Prostate gland (tissue), 2 donors: ENCODE results near the gene PTPRM. TPM values are rescaled to one million over a fixed set of nuclear protein-coding genes. Genes with fewer than 3 reads are reported as not detected.
"Not testable (repeated sequence)": the region's sequence is repeated elsewhere in the genome, so short reads cannot be mapped to it uniquely, and the experiment has no call there.

ENCODE experiments used
- DNase-seq: peaks from one replicate; pipeline ENCODE4 v3.0.0-alpha.2; 2019; ENCODE audit warnings: low spot score
- H3K27ac ChIP-seq, 2 donors: fragments of 200-600 bp; sonication (generic); 2 replicates each; pipeline ENCODE4 v1.5.1; 2017 to 2019
- H3K27me3 ChIP-seq: fragments of 200-600 bp; sonication (generic); replicated peaks from 2 replicates; pipeline ENCODE4 v1.5.1; 2019; ENCODE audit not compliant: insufficient read depth
- H3K36me3 ChIP-seq, 2 donors: fragments of 200-600 bp; sonication (generic); 1 replicate in 1 of 2; 2 replicates in 1 of 2; pipeline versions ENCODE4 v1.5.1 to v1.8.1; 2017 to 2019
- H3K4me1 ChIP-seq: fragments of 200-600 bp; sonication (generic); replicated peaks from 2 replicates; pipeline ENCODE4 v1.5.1; 2019
- H3K4me3 ChIP-seq, 2 donors: fragments of 200-600 bp; sonication (generic); 2 replicates each; pipeline ENCODE4 v1.5.1; 2017 to 2019
- H3K9me3 ChIP-seq: fragments of 200-600 bp; sonication (generic); 2 replicates; pipeline ENCODE4 v1.5.1; 2017
- CTCF ChIP-seq, 4 experiments: fragments of 200-600 bp in 2 of 4; fragments of 450-650 bp in 2 of 4; sonication (generic) in 2 of 4; IDR thresholded peaks; 1 replicate in 3 of 4; 2 replicates in 1 of 4; pipeline ENCODE4 v1.5.1; 2016 to 2019; ENCODE audit warnings: antibody characterized with exemption in 4 of 4, mild to moderate bottlenecking in 2 of 4, moderate library complexity in 2 of 4
- POLR2A ChIP-seq: fragments of 450-650 bp; IDR thresholded peaks from one replicate; pipeline ENCODE4 v1.6.1; 2016; ENCODE audit warnings: antibody characterized with exemption, mild to moderate bottlenecking
- POLR2AphosphoS5 ChIP-seq: sonication (generic); formaldehyde crosslinking; IDR thresholded peaks from one replicate; pipeline ENCODE4 v1.6.1; 2017; ENCODE audit warnings: antibody characterized with exemption
- WGBS: methylation state at CpG from one replicate; pipeline ENCODE4 v1.1.5; 2018; 5-methylcytosine and 5-hydroxymethylcytosine counted together
- intact Hi-C: fragments of 100-400 bp; cut with DNase I; formaldehyde crosslinking; loops from one replicate; pipeline ENCODE4 v1.14.2; 2022
- total RNA-seq, 2 donors: library from RNA; depleted of rRNA; stranded (reverse); fragments of >200 nt; gene quantifications; one replicate each; pipeline ENCODE4 v1.1.0, GENCODE V29; 2016

The PTPRM gene
- total RNA-seq, 2 donors from 2014 or later: 32.9 to 92.6 TPM

- intact Hi-C loops: no loop called here
- H3K9me3 ChIP-seq: no peaks in the 10 kb centered on the region
- no peaks in the 10 kb centered on the region for H3K36me3 ChIP-seq
- H3K4me3 ChIP-seq: no peak overlapping the region
- 62% methylated on average over 5 of the region's 5 CpGs for WGBS
- no peaks in the 10 kb centered on the region for H3K4me1 ChIP-seq
- H3K27me3 ChIP-seq: no peaks in the 10 kb centered on the region
- TF ChIP-seq POLR2A (no peak), CTCF (IDR thresholded peaks at IDR 0.05) (no peak), POLR2AphosphoS5 (no peak)
- H3K27ac ChIP-seq: no peak overlapping the region
- DNase-seq: no peak
Measured at GRCh38 chr18:8050616-8051329, 483.7 kb downstream of the PTPRM start.

GRCh38 chr18:8051453-8051852 is 484.3 kb downstream of the PTPRM start:
- DNase-seq: no peak
- no peaks in the 10 kb centered on the region for H3K9me3 ChIP-seq
- 61% methylated on average over 2 of the region's 2 CpGs for WGBS
- H3K4me1 ChIP-seq: no peaks in the 10 kb centered on the region
- no peaks in the 10 kb centered on the region for H3K36me3 ChIP-seq
- H3K27me3 ChIP-seq: no peaks in the 10 kb centered on the region
- intact Hi-C loops: no loop called here
- TF ChIP-seq CTCF (IDR thresholded peaks at IDR 0.05): no peak
- no peak for TF ChIP-seq POLR2AphosphoS5
- TF ChIP-seq POLR2A: no peak
- no peak overlapping the region for H3K27ac ChIP-seq
- no peak overlapping the region for H3K4me3 ChIP-seq

GRCh38 chr18:8052237-8052701 is 485.2 kb downstream of the PTPRM start:
- no peak overlapping the region for H3K4me3 ChIP-seq
- intact Hi-C loops: no loop called here
- H3K27ac ChIP-seq: no peak overlapping the region
- TF ChIP-seq CTCF (IDR thresholded peaks at IDR 0.05) (no peak), POLR2AphosphoS5 (no peak), POLR2A (no peak)
- no peaks in the 10 kb centered on the region for H3K9me3 ChIP-seq
- H3K27me3 ChIP-seq: no peaks in the 10 kb centered on the region
- no peak for DNase-seq
- H3K36me3 ChIP-seq: no peaks in the 10 kb centered on the region
- WGBS: 77% methylated on average over 2 of the region's 2 CpGs
- no peaks in the 10 kb centered on the region for H3K4me1 ChIP-seq

- WGBS: 52% methylated on average over 1 of the region's 1 CpG
- Histone ChIP-seq H3K4me3 (no peak overlapping the region), H3K4me1 (no peaks in the 10 kb centered on the region), H3K27me3 (no peaks in the 10 kb centered on the region), H3K36me3 (no peaks in the 10 kb centered on the region), H3K9me3 (no peaks in the 10 kb centered on the region), H3K27ac (no peak overlapping the region)
- TF ChIP-seq CTCF (IDR thresholded peaks at IDR 0.05) (no peak), POLR2AphosphoS5 (no peak), POLR2A (no peak)
- intact Hi-C loops: no loop called here
- DNase-seq: no peak
Measured at GRCh38 chr18:8056723-8057122, 489.6 kb downstream of the PTPRM start.

GRCh38 chr18:8063152-8063551 is 496.0 kb downstream of the PTPRM start:
- H3K27ac ChIP-seq, DNase-seq, intact Hi-C loops, H3K27me3 ChIP-seq, H3K36me3 ChIP-seq, H3K9me3 ChIP-seq, H3K4me1 ChIP-seq: not testable (repeated sequence)
- WGBS: 73% methylated on average over 8 of the region's 22 CpGs
- peak overlapping the region in 1 of 2 donors; percentile 14 for H3K4me3 ChIP-seq
